ENCODE measurements around the gene TGFB1.

- no peak for TF ChIP-seq EZH2phosphoT487 (IDR thresholded peaks at IDR 0.05; ENCODE audit: borderline replicate concordance, low read length)
- TF ChIP-seq CTCF (IDR thresholded peaks at IDR 0.05; ENCODE audit: low read depth, low read length, poor library complexity, severe bottlenecking), result no peak
Observed at GRCh38 chr19:41303954-41304353, 49.8 kb downstream of the TGFB1 start.

All from DOHH2 (cell line).